Spleen (tissue), 7 donors: Measurements from ENCODE around the gene PTOV1.

Experiments used
- POLR2AphosphoS5 ChIP-seq, 3 donors: sonication (generic); formaldehyde crosslinking; IDR thresholded peaks; one replicate each; pipeline ENCODE4 v1.5.1; 2017; ENCODE audit warnings: antibody characterized with exemption in 3 of 3
- TF ChIP-seq, protein P1 (sequence below), 11 experiments: fragments of 200-600 bp in 7 of 11; fragments of 450-650 bp in 4 of 11; sonication (generic) in 4 of 11; IDR thresholded peaks in 8 of 11; conservative IDR thresholded peaks in 3 of 11; 1 replicate in 7 of 11; 2 replicates in 4 of 11; pipeline versions ENCODE4 v1.4.0 to v1.8.0; 2016 to 2021; ENCODE audit warnings: antibody characterized with exemption in 11 of 11, inconsistent platforms in 4 of 11, mild to moderate bottlenecking in 1 of 11
- donor health status: DM: no; HTN: no; CAD: no; lungs with moderate emphysema.
- donor health status: DM: no; HTN: no; CAD: no.
- donor health status: DM: no; HTN: no; CAD: no.

DNA sequence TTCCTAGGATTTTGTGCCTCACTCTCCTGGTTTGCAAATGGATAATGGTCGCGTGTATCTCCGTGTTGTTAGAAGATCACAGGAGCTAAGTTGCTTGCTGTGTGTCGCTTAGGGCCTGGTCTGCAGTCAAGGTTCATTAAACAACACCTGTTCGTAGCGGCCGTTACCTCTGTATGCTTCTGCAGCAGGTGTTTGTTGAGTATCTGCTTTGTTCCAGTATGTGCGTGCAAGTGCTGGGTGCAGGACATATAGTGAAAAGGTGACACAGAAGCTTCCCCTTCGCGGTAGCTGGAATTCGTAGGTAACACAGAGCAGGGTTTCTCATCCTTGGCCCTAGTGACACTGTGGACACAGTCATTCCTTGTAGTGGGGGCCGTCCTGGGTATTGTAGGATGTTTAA lies 27.5 kb upstream of the PTOV1 start:
- TF ChIP-seq POLR2AphosphoS5 (IDR thresholded peaks at IDR 0.05) = no peak
- TF ChIP-seq, protein P1, sequence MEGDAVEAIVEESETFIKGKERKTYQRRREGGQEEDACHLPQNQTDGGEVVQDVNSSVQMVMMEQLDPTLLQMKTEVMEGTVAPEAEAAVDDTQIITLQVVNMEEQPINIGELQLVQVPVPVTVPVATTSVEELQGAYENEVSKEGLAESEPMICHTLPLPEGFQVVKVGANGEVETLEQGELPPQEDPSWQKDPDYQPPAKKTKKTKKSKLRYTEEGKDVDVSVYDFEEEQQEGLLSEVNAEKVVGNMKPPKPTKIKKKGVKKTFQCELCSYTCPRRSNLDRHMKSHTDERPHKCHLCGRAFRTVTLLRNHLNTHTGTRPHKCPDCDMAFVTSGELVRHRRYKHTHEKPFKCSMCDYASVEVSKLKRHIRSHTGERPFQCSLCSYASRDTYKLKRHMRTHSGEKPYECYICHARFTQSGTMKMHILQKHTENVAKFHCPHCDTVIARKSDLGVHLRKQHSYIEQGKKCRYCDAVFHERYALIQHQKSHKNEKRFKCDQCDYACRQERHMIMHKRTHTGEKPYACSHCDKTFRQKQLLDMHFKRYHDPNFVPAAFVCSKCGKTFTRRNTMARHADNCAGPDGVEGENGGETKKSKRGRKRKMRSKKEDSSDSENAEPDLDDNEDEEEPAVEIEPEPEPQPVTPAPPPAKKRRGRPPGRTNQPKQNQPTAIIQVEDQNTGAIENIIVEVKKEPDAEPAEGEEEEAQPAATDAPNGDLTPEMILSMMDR (IDR thresholded peaks at IDR 0.05 in 8 of 11, conservative IDR thresholded peaks at IDR 0.05 in 3 of 11) = no peak
